Prostate gland (tissue), 2 donors: ENCODE measurements around the gene CNDP2. TPM values are rescaled to one million over a fixed set of nuclear protein-coding genes. Genes with fewer than 3 reads are reported as not detected.

Experiments used
- DNase-seq: peaks from one replicate; pipeline ENCODE4 v3.0.0-alpha.2; 2019; ENCODE audit warnings: low spot score
- H3K27ac ChIP-seq, 2 donors: fragments of 200-600 bp; sonication (generic); 2 replicates each; pipeline ENCODE4 v1.5.1; 2017 to 2019
- H3K27me3 ChIP-seq: fragments of 200-600 bp; sonication (generic); replicated peaks from 2 replicates; pipeline ENCODE4 v1.5.1; 2019; ENCODE audit not compliant: insufficient read depth
- H3K36me3 ChIP-seq, 2 donors: fragments of 200-600 bp; sonication (generic); 1 replicate in 1 of 2; 2 replicates in 1 of 2; pipeline versions ENCODE4 v1.5.1 to v1.8.1; 2017 to 2019
- H3K4me1 ChIP-seq: fragments of 200-600 bp; sonication (generic); replicated peaks from 2 replicates; pipeline ENCODE4 v1.5.1; 2019
- H3K4me3 ChIP-seq, 2 donors: fragments of 200-600 bp; sonication (generic); 2 replicates each; pipeline ENCODE4 v1.5.1; 2017 to 2019
- H3K9me3 ChIP-seq: fragments of 200-600 bp; sonication (generic); 2 replicates; pipeline ENCODE4 v1.5.1; 2017
- POLR2A ChIP-seq: fragments of 450-650 bp; IDR thresholded peaks from one replicate; pipeline ENCODE4 v1.6.1; 2016; ENCODE audit warnings: antibody characterized with exemption, mild to moderate bottlenecking
- POLR2AphosphoS5 ChIP-seq: sonication (generic); formaldehyde crosslinking; IDR thresholded peaks from one replicate; pipeline ENCODE4 v1.6.1; 2017; ENCODE audit warnings: antibody characterized with exemption
- WGBS: methylation state at CpG from one replicate; pipeline ENCODE4 v1.1.5; 2018; 5-methylcytosine and 5-hydroxymethylcytosine counted together
- intact Hi-C: fragments of 100-400 bp; cut with DNase I; formaldehyde crosslinking; loops from one replicate; pipeline ENCODE4 v1.14.2; 2022
- total RNA-seq, 2 donors: library from RNA; depleted of rRNA; stranded (reverse); fragments of >200 nt; gene quantifications; one replicate each; pipeline ENCODE4 v1.1.0, GENCODE V29; 2016
- TF ChIP-seq, protein P1 (sequence below), 4 experiments: fragments of 200-600 bp in 2 of 4; fragments of 450-650 bp in 2 of 4; sonication (generic) in 2 of 4; IDR thresholded peaks; 1 replicate in 3 of 4; 2 replicates in 1 of 4; pipeline ENCODE4 v1.5.1; 2016 to 2019; ENCODE audit warnings: antibody characterized with exemption in 4 of 4, mild to moderate bottlenecking in 2 of 4, moderate library complexity in 2 of 4

The CNDP2 gene
- total RNA-seq, 2 donors from 2014 or later = 144 to 294 TPM

DNA sequence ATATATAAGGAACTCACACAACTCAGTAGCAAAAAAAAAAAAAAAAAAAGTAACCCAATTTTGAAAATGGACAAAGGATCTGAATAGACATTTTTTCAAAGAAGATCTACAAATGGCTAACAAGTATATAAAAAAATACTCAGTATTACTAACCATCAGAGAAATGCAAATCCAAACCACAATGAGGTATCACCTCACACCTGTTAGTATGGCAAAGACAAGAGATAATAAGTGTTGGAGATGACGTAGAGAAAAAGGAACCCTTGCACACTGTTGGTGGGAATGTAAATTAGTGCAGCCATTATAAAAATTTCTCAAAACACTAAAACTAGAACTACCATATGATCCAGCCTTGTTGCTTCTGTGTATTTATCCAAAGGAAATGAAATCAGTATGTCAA lies 32.3 kb downstream of the CNDP2 start:
- Histone ChIP-seq H3K36me3 (no peaks in the 10 kb centered on the region), H3K9me3 (no peaks in the 10 kb centered on the region), H3K4me1 (no peaks in the 10 kb centered on the region), H3K4me3 (no peak overlapping the region), H3K27ac (no peak overlapping the region), H3K27me3 (no peaks in the 10 kb centered on the region)
- 92% methylated on average over 1 of the region's 1 CpG for WGBS
- TF ChIP-seq POLR2A (no peak), POLR2AphosphoS5 (no peak)
- TF ChIP-seq, protein P1, sequence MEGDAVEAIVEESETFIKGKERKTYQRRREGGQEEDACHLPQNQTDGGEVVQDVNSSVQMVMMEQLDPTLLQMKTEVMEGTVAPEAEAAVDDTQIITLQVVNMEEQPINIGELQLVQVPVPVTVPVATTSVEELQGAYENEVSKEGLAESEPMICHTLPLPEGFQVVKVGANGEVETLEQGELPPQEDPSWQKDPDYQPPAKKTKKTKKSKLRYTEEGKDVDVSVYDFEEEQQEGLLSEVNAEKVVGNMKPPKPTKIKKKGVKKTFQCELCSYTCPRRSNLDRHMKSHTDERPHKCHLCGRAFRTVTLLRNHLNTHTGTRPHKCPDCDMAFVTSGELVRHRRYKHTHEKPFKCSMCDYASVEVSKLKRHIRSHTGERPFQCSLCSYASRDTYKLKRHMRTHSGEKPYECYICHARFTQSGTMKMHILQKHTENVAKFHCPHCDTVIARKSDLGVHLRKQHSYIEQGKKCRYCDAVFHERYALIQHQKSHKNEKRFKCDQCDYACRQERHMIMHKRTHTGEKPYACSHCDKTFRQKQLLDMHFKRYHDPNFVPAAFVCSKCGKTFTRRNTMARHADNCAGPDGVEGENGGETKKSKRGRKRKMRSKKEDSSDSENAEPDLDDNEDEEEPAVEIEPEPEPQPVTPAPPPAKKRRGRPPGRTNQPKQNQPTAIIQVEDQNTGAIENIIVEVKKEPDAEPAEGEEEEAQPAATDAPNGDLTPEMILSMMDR (IDR thresholded peaks at IDR 0.05) = no peak
- intact Hi-C loops = no loop called here
- no peak for DNase-seq

DNA sequence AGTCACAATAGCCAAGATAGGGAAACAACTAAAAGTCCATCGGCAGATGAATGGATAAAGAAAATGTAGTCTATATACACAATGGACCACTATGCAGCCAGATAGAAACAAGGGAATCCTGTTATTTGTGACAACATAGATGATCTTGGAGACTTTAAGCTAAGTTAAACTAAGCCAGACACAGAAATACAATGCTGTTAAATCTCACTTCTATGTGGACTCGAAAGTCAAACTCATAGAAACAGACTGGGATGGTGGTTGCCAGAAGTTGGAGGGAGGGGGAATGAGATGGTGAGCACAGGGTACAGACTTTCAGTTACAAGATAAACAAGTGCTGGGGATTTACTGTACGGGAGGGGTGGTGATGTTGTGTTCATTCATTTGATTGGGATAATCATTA lies 32.8 kb downstream of the CNDP2 start:
- WGBS = 41% methylated on average over 3 of the region's 3 CpGs
- Histone ChIP-seq H3K4me1 (no peaks in the 10 kb centered on the region), H3K9me3 (no peaks in the 10 kb centered on the region), H3K36me3 (no peaks in the 10 kb centered on the region), H3K27ac (no peak overlapping the region), H3K27me3 (no peaks in the 10 kb centered on the region), H3K4me3 (no peak overlapping the region)
- DNase-seq = no peak
- TF ChIP-seq, protein P1 (IDR thresholded peaks at IDR 0.05) = no peak
- TF ChIP-seq POLR2A = no peak
- TF ChIP-seq POLR2AphosphoS5 = no peak
- intact Hi-C loops = no loop called here

DNA sequence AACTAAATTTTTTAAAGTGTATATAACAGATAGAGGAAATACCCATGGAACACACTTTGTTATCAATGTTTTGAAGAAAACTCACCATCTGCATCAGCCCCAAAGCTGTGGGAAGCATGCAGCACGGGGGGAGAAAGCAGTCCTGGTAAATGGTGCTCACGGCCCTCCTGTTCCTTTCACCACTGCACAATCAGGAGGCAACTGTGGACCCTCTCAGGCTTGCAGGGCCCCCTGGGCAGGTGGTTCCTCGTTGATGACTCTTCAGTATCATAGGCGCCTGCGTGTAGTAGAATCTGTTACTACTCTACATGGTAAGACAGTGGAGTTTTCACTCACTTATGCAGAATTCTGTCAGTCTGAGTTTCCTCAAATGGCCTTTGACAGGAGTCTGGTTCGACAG lies 33.2 kb downstream of the CNDP2 start:
- DNase-seq = no peak
- no peaks in the 10 kb centered on the region for H3K27me3 ChIP-seq
- no peaks in the 10 kb centered on the region for H3K9me3 ChIP-seq
- intact Hi-C loops = no loop called here
- no peaks in the 10 kb centered on the region for H3K36me3 ChIP-seq
- 89% methylated on average over 6 of the region's 6 CpGs for WGBS
- no peak overlapping the region for H3K4me3 ChIP-seq
- no peak overlapping the region for H3K27ac ChIP-seq
- no peaks in the 10 kb centered on the region for H3K4me1 ChIP-seq
- TF ChIP-seq, protein P1 (IDR thresholded peaks at IDR 0.05) = no peak
- TF ChIP-seq POLR2AphosphoS5 (no peak), POLR2A (no peak)

DNA sequence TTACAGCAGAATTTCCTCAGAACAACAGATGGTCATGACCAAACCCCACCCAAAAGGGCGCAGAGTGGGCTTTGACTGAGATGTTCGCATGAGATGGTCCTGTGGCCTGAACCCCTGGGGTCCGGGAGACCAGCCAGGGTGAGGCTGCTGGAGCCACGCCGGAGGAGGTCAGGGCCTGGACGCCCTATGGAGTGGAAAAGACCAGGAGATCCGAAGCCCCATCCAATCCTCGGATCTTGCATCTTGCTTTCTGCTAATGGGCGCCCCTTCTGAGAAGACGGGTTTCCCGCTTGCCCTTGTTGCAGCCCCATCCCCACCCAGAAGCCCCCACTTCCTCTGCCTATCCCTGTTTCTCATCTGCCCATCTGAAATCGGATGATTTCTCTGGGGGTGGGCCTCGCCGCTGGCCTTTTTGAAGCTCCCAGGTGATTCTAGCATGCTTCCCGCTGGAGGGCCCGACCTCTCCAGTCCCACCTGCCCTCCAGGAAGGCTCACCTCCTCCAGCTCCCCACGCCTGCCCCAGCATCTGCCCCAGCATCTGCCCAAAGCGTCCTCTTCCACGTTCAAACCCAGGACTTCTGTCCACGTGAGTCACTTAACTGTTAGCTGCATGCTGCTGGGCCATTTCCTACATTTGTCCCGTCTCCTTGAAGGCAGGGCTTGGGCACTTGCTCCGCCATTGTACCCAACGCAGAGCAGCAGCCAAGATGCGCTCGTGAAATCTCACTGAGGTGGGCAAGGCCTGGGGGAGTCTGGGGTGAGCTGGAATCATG lies 33.8 kb downstream of the CNDP2 start:
- intact Hi-C loops = no loop called here
- H3K4me1 ChIP-seq = no peaks in the 10 kb centered on the region
- no peak overlapping the region for H3K4me3 ChIP-seq
- no peaks in the 10 kb centered on the region for H3K27me3 ChIP-seq
- TF ChIP-seq POLR2AphosphoS5 (no peak), POLR2A (no peak)
- TF ChIP-seq, protein P1 (IDR thresholded peaks at IDR 0.05) = no peak
- H3K27ac ChIP-seq = no peak overlapping the region
- no peaks in the 10 kb centered on the region for H3K36me3 ChIP-seq
- no peak for DNase-seq
- no peaks in the 10 kb centered on the region for H3K9me3 ChIP-seq
- WGBS = 95% methylated on average over 25 of the region's 25 CpGs

DNA sequence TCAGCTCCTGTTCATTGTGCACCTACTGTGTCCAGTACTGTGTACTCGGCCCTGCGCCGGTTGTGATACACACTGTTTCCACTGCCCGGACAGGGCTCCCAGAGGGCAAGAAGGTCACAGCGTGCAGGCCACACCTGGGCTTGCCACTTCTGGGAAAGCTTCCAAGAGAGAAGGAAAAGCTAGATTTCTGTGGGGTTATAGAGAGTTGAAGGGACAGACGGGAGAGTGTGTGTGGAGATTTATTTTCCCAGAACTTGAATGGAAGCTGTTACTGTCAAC lies 34.4 kb downstream of the CNDP2 start:
- no peaks in the 10 kb centered on the region for H3K4me1 ChIP-seq
- no peaks in the 10 kb centered on the region for H3K27me3 ChIP-seq
- H3K36me3 ChIP-seq = no peaks in the 10 kb centered on the region
- H3K9me3 ChIP-seq = no peaks in the 10 kb centered on the region
- H3K27ac ChIP-seq = no peak overlapping the region
- H3K4me3 ChIP-seq = no peak overlapping the region
- WGBS = 82% methylated on average over 6 of the region's 6 CpGs
- no peak for DNase-seq
- no peak for TF ChIP-seq POLR2A
- no peak for TF ChIP-seq POLR2AphosphoS5
- TF ChIP-seq, protein P1 (IDR thresholded peaks at IDR 0.05) = no peak
- intact Hi-C loops = no loop called here
